ENCODE data around the gene NMNAT3.

Gene NMNAT3

GRCh38 chr3:139677388-139678155 is at the start of gene NMNAT3:
NMNAT3 (minus strand) TSS chr3:139677972; CDS start chr3:139627724, 50,248 bp downstream.
- no peak for DNase-seq

GRCh38 chr3:139721370-139721769 is 43.6 kb upstream of the NMNAT3 start:
- DNase-seq, result no peak

GRCh38 chr3:139718415-139718814 is 40.6 kb upstream of the NMNAT3 start:
- DNase-seq, result no peak

GRCh38 chr3:139716908-139717485 is 39.2 kb upstream of the NMNAT3 start:
- no peak for DNase-seq

GRCh38 chr3:139715743-139716360 is 38.1 kb upstream of the NMNAT3 start:
- DNase-seq, result no peak

- no peak for DNase-seq
These were observed 37.4 kb upstream of the NMNAT3 start for GRCh38 chr3:139715166-139715565.

GRCh38 chr3:139710212-139710611 is 32.4 kb upstream of the NMNAT3 start:
- no peak for DNase-seq

- DNase-seq, result no peak
These were observed 27.9 kb upstream of the NMNAT3 start for GRCh38 chr3:139705631-139706030.

GRCh38 chr3:139696314-139696604 is 18.5 kb upstream of the NMNAT3 start:
- no peak for DNase-seq

GRCh38 chr3:139695426-139696313 is 17.9 kb upstream of the NMNAT3 start:
- DNase-seq, result no peak

- DNase-seq, result no peak
These were observed 17.2 kb upstream of the NMNAT3 start for GRCh38 chr3:139695007-139695406.

GRCh38 chr3:139694542-139694941 is 16.8 kb upstream of the NMNAT3 start:
- no peak for DNase-seq

GRCh38 chr3:139691619-139692018 is 13.8 kb upstream of the NMNAT3 start:
- DNase-seq, result no peak

GRCh38 chr3:139689708-139690228 is 12.0 kb upstream of the NMNAT3 start:
- no peak for DNase-seq

GRCh38 chr3:139689122-139689521 is 11.3 kb upstream of the NMNAT3 start:
- no peak for DNase-seq

GRCh38 chr3:139687431-139687830 is 9.7 kb upstream of the NMNAT3 start:
- DNase-seq, result no peak

GRCh38 chr3:139686624-139687023 is 8.9 kb upstream of the NMNAT3 start:
- no peak for DNase-seq

- DNase-seq, result no peak
These were observed 8.4 kb upstream of the NMNAT3 start for GRCh38 chr3:139686206-139686605.

- no peak for DNase-seq
These were observed 1.5 kb upstream of the NMNAT3 start for GRCh38 chr3:139679220-139679775.

GRCh38 chr3:139676632-139677387 is 962 bp downstream of the NMNAT3 start:
- DNase-seq, result no peak

GRCh38 chr3:139676108-139676507 is 1.7 kb downstream of the NMNAT3 start:
- no peak for DNase-seq

- no peak for DNase-seq
These were observed 2.4 kb downstream of the NMNAT3 start for GRCh38 chr3:139675327-139675726.
